Measurements from ENCODE around the gene ACACA.

DNA sequence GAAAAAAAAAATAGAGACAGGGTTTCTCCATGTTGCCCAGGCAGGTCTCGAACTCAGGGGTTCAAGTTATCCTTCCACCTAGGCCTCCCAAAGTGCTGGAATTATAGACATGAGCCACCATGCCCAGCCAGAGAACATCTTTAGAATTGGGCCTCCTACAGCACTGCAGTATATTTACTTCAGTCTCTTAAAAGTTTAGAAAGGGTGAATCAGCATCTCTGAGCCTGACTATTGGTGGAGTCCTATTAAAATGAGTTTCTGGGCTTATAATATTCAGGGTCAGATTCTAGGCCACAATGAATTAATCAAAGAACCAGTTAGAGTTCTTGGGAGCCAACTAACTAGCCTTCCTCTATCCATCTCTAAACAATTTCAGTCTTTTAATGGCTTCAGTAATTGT is 22.8 kb upstream of the ACACA start:
- TF ChIP-seq CTCF (IDR thresholded peaks at IDR 0.05): no peak
- TF ChIP-seq EP300 (IDR thresholded peaks at IDR 0.05): no peak
- no peak for TF ChIP-seq POLR2AphosphoS5 (IDR thresholded peaks at IDR 0.05)
- no peak for TF ChIP-seq POLR2A (IDR thresholded peaks at IDR 0.05)

All from suprapubic skin (tissue), 4 donors.